Renal cortex interstitium (tissue), 11 donors: ENCODE measurements around the gene ZMYND10. TPM values are rescaled to one million over a fixed set of nuclear protein-coding genes. Genes with fewer than 3 reads are reported as not detected.

Source experiments
- DNase-seq, 11 donors: peaks; one replicate each; pipeline ENCODE4 v3.0.0-alpha.2; 2013; ENCODE audit warnings: low read depth in 9 of 11, low spot score in 4 of 11; ENCODE audit errors: extremely low read depth in 1 of 11
- polyA plus RNA-seq, 3 donors: library from polyadenylated mRNA; unstranded; fragments of 120-200 nt; gene quantifications; one replicate each; pipeline ENCODE4 v1.2.1, GENCODE V29; 2013; ENCODE audit not compliant: insufficient read length in 3 of 3

Gene ZMYND10
- polyA plus RNA-seq, 3 donors = 2.9 to 3.9 (median 3.6) TPM

DNA sequence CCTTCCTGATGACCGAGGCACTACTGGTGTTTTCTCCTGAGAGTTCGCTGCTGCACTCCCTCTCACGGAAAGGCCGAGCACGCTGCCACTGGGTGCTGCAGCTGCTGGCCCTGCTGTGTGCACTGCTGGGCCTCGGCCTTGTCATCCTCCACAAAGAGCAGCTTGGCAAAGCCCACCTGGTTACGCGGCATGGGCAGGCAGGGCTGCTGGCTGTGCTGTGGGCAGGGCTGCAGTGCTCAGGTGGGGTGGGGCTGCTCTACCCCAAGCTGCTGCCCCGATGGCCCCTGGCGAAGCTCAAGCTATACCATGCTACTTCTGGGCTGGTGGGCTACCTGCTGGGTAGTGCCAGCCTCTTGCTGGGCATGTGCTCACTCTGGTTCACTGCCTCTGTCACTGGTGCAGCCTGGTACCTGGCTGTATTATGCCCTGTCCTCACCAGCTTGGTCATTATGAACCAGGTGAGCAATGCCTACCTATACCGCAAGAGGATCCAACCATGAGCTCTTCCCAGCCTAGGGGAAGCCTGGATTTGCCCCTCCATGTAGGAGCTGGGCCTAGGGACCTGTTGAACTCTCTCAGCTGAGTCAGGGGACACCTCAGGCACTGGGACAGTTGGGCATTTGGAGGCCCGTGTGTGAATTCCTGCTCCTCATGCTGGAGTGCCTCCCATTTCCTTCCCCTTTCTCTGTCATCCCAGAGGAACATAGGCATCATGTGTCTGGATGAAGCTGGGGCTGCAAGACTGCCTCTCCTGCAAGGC lies 7.9 kb upstream of the ZMYND10 start:
- DNase-seq = no peak

DNA sequence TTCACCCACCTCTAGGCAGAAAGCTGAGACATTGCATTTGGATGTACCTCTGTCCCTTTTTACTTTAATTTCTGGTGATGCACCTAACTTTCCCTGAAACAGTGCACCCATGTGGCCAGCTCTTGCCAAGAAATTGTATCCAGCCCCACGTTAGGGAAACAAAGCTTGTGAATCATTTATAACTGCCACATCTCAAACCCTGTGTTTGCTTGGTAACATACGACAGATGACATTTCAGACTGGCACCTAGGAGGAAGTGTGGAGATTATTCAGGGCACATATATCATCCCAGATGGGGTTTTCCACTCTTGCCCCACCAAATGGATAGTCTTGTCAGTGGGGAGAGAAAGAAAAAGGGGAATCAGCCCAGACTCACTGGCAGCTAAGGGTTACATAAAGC lies 7.2 kb upstream of the ZMYND10 start:
- DNase-seq = no peak

DNA sequence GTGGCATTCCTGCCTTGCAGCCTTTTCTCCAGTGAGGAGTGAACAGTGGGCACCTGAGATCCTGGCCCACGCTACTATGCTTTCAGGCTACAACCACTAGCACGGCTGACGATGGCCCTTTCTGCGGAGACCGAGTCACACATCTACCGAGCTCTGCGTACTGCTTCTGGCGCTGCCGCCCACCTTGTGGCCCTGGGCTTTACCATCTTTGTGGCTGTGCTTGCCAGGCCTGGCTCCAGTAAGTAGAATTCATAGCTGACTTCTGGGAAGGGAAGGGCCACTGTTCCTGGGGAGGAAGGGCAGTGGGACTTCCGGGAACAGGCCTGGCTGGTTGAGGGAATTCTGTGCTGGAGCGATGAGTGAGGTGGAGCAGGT lies 5.8 kb upstream of the ZMYND10 start:
- no peak for DNase-seq

DNA sequence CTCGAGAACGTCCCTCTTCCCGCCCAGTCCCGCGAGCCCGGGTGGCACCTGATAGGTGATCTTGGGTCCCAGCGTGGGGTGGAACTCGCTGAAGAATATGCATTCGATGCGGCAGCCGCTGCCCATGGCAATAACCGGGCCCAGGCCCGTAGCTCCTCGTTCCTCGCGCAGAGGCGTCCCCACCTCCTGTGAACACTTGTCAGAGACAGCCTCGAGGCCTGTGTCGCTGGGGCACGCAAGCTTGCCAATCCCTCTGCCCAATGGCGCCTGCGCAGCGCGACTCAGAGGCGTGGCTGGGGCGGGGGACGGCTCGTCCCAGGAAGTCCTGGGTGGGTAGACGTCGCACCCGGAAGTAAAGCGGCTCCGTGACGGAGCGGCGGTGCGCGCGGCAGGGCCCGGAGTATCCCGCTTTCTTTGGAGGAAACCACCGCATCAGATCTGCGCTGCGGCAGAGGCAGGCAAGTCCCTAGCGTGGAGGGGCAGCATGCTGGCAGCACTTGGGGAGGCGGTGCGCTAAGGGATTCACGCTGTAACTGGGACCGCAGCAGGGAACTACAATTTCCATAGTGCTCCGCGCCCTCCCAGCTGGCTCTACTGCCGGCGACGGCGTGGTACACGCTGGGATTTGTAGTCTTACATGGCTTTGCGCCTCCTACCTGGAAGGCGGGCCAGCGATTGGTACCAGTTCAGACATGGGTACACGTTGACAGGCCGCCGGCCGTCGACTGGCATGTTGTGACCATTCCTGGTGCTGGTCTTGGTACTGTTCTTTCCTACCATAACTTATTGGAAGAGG lies 5.2 kb upstream of the ZMYND10 start, which contains the start of the genes CYB561D2 and NPRL2:
Gene CYB561D2, plus strand, starts transcription at position 336 of the 796 bp plus-strand sequence. CDS start 572 bp downstream, outside the sequence.
Gene NPRL2, minus strand, starts transcription at position 249 of the 796 bp plus-strand sequence. Its CDS starts 123 bp downstream, at position 126.
- peak; percentile 70 to 92 (median 88) for DNase-seq

DNA sequence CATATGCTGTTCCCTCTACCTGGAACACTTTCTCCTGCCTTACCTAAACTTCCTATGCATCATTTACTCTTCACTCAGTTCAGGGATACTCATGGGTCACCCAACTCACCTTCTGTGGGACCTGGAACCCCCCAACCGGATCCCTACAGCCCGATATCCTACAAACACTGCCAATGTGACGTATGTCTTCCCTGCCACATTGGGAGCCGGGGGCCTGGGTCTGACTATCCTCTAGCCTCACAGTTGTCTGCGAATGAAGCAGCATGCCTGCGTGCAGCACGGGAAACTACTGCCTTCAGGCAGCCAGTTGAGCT lies 4.6 kb upstream of the ZMYND10 start:
- DNase-seq = no peak

DNA sequence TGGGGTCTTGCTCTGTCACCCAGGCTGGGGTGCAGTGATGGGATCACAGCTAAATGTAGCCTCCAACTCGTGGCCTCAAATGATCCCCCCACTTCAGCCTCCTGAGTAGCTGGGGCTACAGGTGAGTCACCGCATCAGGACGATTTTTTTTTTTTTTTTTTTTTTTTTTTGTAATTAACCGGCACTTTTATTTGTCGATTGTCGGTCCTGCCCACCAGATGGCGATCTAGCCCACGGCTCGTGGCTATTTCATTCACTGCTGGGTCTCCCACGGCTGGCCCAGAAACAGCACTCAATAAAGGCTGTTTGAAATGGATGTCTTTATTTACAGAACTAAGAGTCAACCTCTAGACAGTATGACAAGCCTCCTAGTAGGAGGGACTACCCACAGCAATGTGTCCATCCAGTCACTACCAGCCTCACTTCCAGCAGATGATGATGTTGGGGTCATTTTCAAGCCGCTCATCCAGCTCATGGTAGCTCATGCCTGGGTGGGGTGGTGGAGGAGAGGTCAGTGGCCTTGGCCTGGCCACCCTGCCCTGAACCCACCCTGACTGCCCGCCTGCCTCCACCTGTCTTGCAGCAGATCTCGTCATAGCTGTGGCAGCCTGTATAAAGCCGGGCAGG lies 1.8 kb upstream of the ZMYND10 start:
- no peak for DNase-seq

DNA sequence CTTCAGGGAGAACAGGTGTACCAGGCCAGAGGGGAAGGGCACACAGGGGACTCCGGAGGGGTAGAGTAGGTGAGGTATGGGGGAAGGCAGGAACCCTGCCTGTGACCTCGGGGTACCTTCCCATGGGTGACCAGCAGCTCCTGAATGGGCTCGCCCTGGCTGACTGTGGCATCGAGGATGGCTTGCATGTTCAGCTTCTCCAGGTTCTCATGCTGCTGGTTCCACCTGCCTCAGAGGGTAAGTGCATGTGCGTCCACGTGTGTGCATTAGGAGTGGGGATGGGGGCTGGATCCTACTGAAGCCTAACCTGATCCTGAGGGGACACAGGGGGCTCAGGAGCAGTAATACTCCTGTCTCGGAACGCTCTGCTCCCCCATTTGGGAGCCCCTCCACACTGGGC lies 524 bp downstream of the ZMYND10 start:
- no peak for DNase-seq

DNA sequence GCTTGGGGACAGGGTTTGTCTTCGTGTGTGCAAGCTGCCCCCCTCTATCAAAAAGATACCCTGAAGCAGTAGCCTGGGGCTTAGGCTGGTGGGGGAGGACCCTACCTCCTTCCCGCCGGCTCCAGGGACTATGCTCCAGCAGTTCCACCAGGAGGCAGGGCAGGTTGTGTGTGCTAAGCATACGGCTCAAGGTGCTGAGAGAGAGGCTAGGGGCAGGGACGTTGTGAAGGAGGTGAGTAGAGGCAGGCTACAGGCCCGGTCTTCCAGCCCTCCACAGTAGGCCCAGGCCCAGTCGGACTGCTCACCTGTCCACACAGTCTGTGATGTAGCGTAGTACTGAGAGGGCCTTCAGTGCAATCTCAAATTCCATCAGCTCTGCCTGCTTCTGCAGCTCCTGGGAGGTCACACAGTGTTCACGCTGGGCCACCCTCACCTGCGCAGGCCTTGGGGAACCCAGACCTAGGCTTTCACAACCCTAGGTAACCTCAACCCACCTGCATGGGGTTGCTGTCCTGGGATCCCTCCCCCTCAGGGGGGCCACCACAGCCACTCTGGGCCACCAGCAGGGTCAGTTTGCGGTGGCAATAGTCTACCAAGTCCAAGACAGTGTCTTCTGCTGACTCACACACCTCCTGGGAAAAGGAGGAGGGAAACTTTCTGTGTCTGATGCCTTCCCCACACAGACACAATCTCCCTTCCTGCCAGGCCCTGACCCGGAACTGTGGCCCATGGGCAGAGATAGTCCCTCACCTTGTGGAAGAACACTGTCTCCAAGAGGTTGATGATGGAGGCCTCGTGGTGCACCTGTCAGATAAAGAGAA lies 2.5 kb downstream of the ZMYND10 start:
- DNase-seq = no peak

DNA sequence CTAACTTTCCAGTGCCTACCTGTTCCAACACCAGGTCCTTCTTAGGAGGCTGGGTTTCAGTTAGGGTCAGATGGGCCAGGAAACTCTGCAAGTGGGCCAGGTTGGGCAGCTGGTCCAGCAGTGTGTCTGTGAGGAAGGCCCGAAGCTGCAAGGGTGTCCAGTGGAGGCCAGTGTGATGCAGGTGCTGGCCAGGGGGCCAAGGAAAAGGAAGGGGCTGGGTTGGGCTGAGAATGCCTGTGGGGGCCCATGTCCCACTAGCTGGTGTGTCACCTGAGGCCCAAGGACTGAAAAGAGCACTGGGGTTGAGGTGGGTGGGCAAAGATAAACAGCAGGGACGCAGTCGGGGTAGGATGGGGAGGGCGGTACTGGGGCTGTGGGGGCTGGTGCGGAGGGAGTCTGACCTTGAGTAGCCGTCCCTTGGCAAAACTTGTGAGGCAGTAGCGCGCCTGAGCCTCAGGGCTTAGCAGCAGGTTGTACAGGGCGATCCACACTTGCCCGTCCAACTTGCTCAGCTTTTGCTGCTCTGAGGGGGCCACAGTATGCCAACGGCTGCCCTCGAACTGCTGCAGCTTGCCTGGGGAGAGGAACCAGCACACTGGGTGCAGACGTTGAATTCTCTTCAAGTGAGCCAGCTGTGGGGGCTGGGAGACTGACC lies 3.4 kb downstream of the ZMYND10 start:
- DNase-seq = no peak

DNA sequence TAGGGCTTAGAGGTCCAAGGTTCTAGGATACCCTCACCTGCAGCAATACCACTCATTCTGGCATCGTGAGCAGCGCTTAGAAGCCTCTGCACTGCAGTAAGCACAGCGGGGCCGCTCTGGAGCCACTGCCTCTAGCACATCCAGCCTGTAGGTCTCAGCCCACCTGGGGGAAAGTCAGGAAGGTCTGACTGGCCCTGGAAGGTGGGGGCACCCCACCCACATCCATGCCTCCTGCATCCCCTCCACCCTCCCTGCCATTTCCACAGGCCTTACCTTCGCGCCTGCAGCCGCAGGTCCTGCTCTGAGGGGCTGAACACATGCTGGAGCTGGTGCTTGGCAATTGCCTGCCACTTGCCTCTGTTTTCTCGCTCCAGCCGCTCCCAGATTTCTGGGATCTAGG lies 4.0 kb downstream of the ZMYND10 start:
- DNase-seq = no peak

DNA sequence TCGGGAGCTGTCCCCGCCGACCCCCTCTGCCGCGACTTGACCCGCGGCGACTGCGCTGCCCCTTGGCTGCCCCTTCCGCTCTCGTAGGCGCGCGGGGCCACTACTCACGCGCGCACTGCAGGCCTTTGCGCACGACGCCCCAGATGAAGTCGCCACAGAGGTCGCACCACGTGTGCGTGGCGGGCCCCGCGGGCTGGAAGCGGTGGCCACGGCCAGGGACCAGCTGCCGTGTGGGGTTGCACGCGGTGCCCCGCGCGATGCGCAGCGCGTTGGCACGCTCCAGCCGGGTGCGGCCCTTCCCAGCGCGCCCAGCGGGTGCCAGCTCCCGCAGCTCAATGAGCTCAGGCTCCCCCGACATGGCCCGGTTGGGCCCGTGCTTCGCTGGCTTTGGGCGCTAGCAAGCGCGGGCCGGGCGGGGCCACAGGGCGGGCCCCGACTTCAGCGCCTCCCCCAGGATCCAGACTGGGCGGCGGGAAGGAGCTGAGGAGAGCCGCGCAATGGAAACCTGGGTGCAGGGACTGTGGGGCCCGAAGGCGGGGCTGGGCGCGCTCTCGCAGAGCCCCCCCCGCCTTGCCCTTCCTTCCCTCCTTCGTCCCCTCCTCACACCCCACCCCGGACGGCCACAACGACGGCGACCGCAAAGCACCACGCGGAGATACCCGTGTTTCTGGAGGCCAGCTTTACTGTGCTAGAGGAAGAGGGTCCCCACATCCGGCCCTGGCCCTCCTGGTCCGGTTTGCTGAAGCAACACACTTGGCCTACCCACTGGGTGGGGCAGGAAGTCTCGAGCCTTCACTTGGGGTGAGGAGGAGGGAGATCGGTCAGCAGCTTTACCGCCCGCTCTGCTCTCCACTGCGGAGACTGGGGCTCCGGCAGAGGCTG lies 4.8 kb downstream of the ZMYND10 start, which contains the start of gene RASSF1:
Gene RASSF1, minus strand, starts transcription at position 389 of the 882 bp plus-strand sequence. Its CDS starts 31 bp downstream, at position 358.
- no peak for DNase-seq

DNA sequence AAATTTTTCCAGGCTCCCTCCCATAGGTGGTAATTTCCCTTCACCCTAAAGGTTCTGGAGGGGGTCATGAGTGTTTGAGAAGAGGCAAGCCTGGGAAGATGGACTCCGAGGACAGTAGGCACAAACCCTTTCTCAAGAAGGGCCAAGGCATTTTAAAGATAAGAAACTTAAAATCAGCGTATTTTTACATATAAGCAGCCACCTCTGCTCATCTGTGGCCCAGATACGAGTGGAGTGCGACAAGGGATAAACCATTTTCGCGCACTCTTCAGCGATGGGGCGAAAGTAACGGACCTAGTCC lies 5.4 kb downstream of the ZMYND10 start:
- DNase-seq = no peak

DNA sequence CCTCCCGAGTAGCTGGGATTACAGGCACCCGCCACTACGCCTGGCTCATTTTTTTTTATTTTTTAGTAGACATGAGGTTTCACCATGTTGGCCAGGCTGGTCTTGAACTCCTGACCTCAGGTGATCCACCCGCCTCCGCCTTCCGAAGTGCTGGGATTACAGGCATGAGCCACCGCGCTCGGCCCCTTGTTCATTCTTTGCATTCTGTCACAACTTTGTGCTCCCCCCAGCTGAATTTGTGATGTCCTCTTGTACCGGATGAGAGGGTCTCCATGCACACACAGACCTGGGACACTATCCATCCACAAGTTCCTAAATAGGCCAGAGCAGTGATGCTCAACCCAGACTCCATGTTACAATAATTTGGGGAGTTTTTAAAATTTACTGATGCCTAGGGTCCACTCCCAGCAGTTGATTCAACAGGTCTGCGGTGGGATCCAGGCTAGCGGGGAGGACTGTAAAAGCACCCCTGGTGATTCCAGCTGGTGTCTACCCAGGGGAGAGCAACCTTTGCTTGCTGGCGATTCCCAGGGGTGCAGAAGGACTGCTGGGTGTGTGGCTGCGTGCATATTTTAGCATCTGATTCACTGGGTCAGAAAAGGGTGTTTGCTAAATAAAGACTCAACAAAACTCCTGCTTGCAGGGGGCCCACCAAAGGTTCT lies 5.9 kb downstream of the ZMYND10 start:
- no peak for DNase-seq

DNA sequence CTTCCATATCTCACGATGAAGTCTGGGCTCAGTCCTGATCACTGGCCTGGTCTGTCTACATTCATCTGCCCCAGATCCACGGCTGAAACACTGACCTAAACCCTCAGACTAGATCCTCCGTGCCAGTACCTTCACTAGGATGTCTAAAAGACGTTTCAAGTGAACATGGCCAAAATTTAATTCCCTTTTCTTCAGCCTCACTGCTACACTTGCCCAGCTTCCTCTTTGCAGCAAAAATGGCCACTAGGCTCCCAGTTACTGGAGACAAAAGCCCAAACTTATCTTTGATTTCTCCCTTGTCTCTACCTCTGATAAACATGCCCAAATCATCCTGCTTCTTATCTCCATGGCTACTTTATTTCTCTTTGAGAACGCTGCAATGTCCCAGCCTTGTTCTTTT lies 6.6 kb downstream of the ZMYND10 start:
- no peak for DNase-seq

DNA sequence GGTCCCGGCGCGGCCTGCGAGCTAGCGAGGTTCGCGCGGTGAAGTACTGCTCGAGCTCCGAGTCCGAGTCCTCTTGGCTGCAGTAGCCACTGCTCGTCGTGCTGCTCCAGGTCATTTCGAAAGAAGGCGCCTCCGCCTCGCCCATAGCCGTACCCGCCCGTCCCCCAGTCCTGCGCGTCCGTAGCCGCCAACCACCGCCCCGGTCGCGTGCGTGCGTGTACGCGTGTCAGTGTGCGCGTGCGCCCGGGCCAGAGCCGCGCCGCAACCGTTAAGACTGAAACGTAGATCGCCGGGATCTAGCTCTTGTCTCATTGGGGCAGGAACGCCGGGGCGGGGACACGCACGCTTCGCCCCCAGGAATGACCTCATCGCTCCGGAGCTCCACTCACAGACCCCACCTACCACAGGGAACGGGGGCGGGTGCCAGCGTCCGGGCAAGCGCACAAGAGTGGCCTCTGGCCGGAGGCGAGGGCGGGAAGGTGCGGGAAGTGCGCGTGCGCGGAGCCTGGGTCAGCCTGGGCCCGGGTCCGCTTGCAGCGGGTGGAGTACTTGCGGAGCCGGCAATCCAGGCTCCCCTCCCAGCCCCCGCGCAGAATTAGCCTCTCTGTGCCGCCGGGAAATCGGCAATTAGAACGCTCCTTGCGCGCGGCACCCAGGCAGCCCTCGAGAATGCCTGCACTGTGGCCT lies 8.2 kb downstream of the ZMYND10 start:
- peak; percentile 87 to 98 (median 97) for DNase-seq

DNA sequence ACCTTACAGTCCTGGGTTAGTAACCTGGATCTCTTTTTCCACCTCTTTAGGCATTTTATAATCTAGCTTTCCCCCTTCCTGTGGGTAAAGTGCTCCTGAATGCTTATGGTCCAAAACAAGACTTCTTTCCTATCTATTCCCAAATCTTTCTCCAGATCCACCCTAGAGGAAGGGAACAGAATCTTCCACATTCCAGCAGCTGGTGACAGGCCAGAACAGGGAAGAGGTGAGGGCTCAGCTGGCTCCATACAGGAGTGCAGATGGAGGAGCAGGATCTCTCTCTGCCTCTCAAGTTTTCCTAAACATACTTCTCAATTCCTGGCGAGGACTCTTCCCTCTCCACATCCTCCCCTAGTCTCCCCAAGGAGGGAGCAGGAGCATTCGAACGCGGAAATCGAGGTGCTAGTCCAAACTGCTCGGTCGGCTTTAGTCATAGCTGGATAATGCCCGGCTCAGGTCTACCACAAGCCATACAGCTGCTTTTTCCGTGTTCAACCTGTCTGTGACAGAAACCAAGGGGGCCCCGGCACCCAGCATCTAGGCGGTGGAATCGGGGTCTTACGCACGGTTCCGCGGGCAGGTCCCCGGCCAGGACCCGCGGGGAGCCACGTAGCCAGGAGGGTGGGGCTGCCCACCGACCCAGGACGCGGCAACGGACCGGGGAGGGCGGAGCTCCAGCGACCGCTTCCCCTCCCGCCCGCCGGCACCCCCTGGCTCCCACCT lies 8.9 kb downstream of the ZMYND10 start:
- DNase-seq = no peak
